Measurements from ENCODE around the gene PPP1R1B. TPM values are rescaled to one million over a fixed set of nuclear protein-coding genes. Genes with fewer than 3 reads are reported as not detected.

Gene PPP1R1B
- total RNA-seq, 1 experiment from 2014 or later: not detected

DNA sequence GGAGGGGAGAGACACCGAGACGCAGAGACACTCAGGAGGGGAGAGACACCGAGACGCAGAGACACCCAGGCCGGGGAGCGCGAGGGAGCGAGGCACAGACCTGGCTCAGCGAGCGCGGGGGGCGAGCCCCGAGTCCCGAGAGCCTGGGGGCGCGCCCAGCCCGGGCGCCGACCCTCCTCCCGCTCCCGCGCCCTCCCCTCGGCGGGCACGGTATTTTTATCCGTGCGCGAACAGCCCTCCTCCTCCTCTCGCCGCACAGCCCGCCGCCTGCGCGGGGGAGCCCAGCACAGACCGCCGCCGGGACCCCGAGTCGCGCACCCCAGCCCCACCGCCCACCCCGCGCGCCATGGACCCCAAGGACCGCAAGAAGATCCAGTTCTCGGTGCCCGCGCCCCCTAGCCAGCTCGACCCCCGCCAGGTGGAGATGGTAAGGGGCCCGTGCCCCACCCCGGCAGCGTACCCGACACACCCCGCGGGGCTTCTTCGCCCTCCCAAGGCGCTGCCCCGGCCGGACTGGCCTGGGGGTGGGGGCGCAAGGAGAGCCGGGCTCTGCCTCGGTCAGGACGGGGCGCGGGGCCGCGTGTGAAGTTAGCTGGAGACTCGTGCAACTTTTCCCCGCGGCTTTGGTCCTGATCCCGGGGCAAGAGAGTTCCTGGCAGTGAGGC lies 427 bp downstream of the PPP1R1B start:
- TF ChIP-seq, protein P1, sequence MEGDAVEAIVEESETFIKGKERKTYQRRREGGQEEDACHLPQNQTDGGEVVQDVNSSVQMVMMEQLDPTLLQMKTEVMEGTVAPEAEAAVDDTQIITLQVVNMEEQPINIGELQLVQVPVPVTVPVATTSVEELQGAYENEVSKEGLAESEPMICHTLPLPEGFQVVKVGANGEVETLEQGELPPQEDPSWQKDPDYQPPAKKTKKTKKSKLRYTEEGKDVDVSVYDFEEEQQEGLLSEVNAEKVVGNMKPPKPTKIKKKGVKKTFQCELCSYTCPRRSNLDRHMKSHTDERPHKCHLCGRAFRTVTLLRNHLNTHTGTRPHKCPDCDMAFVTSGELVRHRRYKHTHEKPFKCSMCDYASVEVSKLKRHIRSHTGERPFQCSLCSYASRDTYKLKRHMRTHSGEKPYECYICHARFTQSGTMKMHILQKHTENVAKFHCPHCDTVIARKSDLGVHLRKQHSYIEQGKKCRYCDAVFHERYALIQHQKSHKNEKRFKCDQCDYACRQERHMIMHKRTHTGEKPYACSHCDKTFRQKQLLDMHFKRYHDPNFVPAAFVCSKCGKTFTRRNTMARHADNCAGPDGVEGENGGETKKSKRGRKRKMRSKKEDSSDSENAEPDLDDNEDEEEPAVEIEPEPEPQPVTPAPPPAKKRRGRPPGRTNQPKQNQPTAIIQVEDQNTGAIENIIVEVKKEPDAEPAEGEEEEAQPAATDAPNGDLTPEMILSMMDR (IDR thresholded peaks at IDR 0.05; ENCODE audit: insufficient read depth in 1 of 2, low read depth in 1 of 2, low read length in 1 of 2, severe bottlenecking in 1 of 2, unreplicated experiment in 1 of 2): no peak
- Mint-ChIP-seq H3K36me3 (ENCODE audit: insufficient read depth, unreplicated experiment) (no peaks in the 10 kb centered on the region), H3K27ac (ENCODE audit: unreplicated experiment) (no peak overlapping the region), H3K4me3 (ENCODE audit: unreplicated experiment) (peak overlapping the region; percentile 32), H3K27me3 (ENCODE audit: insufficient read depth, unreplicated experiment) (peaks cover 4% of the 10 kb centered on the region), H3K4me1 (ENCODE audit: low read depth, unreplicated experiment) (peaks cover 12% of the 10 kb centered on the region), H3K9me3 (ENCODE audit: unreplicated experiment) (no peaks in the 10 kb centered on the region)
- POLR2A ChIA-PET: no interaction called here
- CTCF ChIA-PET: interaction anchor here (0.6 to 1.2 kb wide), 5 partner anchors 9 to 129 kb away, joined by 3 to 6 read pairs (median 4); partner anchors contain the start of gene PGAP3
- intact Hi-C loops (cut with micrococcal nuclease; ENCODE audit: unreplicated experiment): no loop called here
- Histone ChIP-seq H3K4me3 (ENCODE audit: low read depth, low read length) (no peak overlapping the region), H3K36me3 (ENCODE audit: control insufficient read depth, insufficient read depth, low read length) (no peaks in the 10 kb centered on the region), H3K27me3 (replicated peaks; ENCODE audit: control insufficient read depth, insufficient read depth, low read length) (no peaks in the 10 kb centered on the region), H3K4me1 (peaks cover 9% of the 10 kb centered on the region; the same call in 1 of the 2 replicates), H3K9me3 (no peaks in the 10 kb centered on the region)
- no peak for DNase-seq
- no TSS peak for BruUV-seq (replicated peaks)

DNA sequence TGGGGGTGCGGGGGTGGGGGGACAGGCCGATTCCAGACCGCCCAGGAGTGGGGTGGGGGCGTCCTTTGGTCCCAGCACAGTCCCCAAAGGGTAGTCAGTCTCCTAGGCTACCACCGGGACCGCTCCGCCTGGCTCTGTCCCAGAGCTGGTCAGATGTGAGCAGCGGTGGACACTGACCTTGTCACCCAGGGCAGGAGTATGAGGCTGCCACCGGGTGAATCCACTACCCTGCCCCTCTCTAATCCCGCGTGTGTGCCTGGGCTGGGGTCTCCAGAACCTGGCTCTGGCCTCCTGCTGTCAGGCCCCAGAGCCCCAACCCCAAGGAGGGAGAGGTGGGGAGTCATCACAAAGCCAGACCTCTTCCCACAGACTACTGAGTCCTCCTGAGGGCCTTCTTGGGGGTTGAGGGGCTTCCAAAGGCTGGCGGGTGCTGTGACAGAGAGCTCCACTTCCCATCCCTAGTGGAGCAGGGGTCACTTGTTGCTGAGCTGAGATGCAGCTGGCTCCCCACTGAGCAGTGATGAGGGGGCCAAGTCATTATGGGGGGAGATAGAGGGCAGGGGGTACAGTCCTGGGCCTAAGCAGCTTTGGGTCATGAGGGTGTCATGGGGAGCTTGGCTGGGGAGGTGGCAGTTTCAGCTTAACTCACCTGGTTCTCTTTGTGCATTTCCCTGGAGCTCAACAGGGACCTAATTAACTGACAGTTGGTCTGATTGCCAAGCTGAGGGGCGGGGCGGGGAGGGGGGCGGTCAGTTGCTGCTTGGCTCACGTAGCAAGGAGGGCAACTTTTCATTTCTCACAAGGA lies 1.2 kb downstream of the PPP1R1B start:
- no peaks in the 10 kb centered on the region for H3K9me3 Mint-ChIP-seq (ENCODE audit: unreplicated experiment)
- H3K27me3 Mint-ChIP-seq (ENCODE audit: insufficient read depth, unreplicated experiment): peaks cover 4% of the 10 kb centered on the region
- no peak for DNase-seq
- H3K36me3 ChIP-seq (ENCODE audit: control insufficient read depth, insufficient read depth, low read length): no peaks in the 10 kb centered on the region
- no peaks in the 10 kb centered on the region for H3K9me3 ChIP-seq
- H3K27me3 ChIP-seq (replicated peaks; ENCODE audit: control insufficient read depth, insufficient read depth, low read length): no peaks in the 10 kb centered on the region
- TF ChIP-seq, protein P1 (IDR thresholded peaks at IDR 0.05; ENCODE audit: insufficient read depth in 1 of 2, low read depth in 1 of 2, low read length in 1 of 2, severe bottlenecking in 1 of 2, unreplicated experiment in 1 of 2): no peak
- H3K4me1 Mint-ChIP-seq (ENCODE audit: low read depth, unreplicated experiment): peaks cover 12% of the 10 kb centered on the region
- POLR2A ChIA-PET: no interaction called here
- peaks cover 6% of the 10 kb centered on the region; the same call in 1 of the 2 replicates for H3K4me1 ChIP-seq
- H3K4me3 ChIP-seq (ENCODE audit: low read depth, low read length): no peak overlapping the region
- CTCF ChIA-PET: interaction anchor here (0.5 to 1.2 kb wide), 6 partner anchors 9 to 85 kb away, joined by 3 to 6 read pairs (median 4); partner anchors contain the start of genes PGAP3 and STARD3
- H3K4me3 Mint-ChIP-seq (ENCODE audit: unreplicated experiment): no peak overlapping the region
- no peaks in the 10 kb centered on the region for H3K36me3 Mint-ChIP-seq (ENCODE audit: insufficient read depth, unreplicated experiment)
- intact Hi-C loops (cut with micrococcal nuclease; ENCODE audit: unreplicated experiment): no loop called here
- no TSS peak for BruUV-seq (replicated peaks)
- H3K27ac Mint-ChIP-seq (ENCODE audit: unreplicated experiment): no peak overlapping the region

DNA sequence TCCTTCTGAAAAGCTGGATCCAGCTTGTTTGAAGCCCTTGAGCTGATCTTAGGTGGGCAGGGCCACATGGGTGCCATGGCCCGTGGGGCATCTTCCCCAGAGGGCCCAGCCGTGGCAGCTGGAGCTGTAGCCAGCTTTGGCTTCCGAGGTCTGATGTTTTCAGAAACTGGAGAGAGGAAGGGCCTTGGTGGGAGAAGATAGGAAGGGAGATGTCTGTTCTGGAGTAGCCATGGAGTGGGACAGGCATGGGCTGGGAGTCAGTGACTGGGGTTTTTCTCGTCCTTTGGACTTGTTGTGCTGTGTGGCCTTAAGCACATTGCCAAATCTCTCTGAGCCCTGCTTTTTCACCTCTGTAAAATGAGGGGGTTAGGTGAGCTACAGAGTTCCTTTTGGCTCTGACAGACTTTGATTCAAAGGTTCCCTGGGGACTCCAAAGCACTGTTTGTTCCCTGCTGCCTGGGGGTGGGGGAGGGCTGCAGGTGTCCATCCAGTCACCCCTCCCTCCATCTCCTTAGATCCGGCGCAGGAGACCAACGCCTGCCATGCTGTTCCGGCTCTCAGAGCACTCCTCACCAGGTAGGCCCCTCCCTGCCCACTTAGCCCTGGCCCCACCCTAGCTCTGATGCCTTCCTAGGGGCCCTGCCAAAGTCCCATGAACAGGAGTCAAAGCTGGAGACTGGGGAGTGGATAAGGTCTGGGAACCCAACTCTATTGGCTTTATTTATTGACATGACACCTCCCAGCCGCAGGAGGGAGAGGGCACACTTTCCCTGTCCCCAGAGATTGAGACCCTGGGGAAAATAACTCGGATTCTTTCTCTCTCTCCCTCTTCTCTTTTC lies 2.1 kb downstream of the PPP1R1B start:
- Histone ChIP-seq H3K4me3 (ENCODE audit: low read depth, low read length) (no peak overlapping the region), H3K36me3 (ENCODE audit: control insufficient read depth, insufficient read depth, low read length) (no peaks in the 10 kb centered on the region), H3K9me3 (no peaks in the 10 kb centered on the region), H3K4me1 (peaks cover under 1% of the 10 kb centered on the region; the same call in 1 of the 2 replicates), H3K27me3 (replicated peaks; ENCODE audit: control insufficient read depth, insufficient read depth, low read length) (no peaks in the 10 kb centered on the region)
- CTCF ChIA-PET: interaction anchor here (1.0 to 1.2 kb wide), 3 partner anchors 8 to 40 kb away, joined by 3 to 4 read pairs (median 4); partner anchors contain the start of gene STARD3
- DNase-seq: no peak
- H3K4me1 Mint-ChIP-seq (ENCODE audit: low read depth, unreplicated experiment): peaks cover 12% of the 10 kb centered on the region
- TF ChIP-seq, protein P1 (IDR thresholded peaks at IDR 0.05; ENCODE audit: insufficient read depth in 1 of 2, low read depth in 1 of 2, low read length in 1 of 2, severe bottlenecking in 1 of 2, unreplicated experiment in 1 of 2): no peak
- H3K36me3 Mint-ChIP-seq (ENCODE audit: insufficient read depth, unreplicated experiment): no peaks in the 10 kb centered on the region
- H3K4me3 Mint-ChIP-seq (ENCODE audit: unreplicated experiment): no peak overlapping the region
- no TSS peak for BruUV-seq (replicated peaks)
- no peaks in the 10 kb centered on the region for H3K9me3 Mint-ChIP-seq (ENCODE audit: unreplicated experiment)
- POLR2A ChIA-PET: no interaction called here
- H3K27ac Mint-ChIP-seq (ENCODE audit: unreplicated experiment): no peak overlapping the region
- intact Hi-C loops (cut with micrococcal nuclease; ENCODE audit: unreplicated experiment): no loop called here
- H3K27me3 Mint-ChIP-seq (ENCODE audit: insufficient read depth, unreplicated experiment): peaks cover 4% of the 10 kb centered on the region
